Stimulated activated memory B cell treated with anti-CD40 and anti-IgM and Interleukin-4, amounts not matched to agents 10 μg/mL and 1 μg/mL and 100 μg/mL, for 72 hours (primary cell): ENCODE data around the gene MYO7B.
A peak's percentile ranks its signal among the peaks of the same experiment; 100 is the strongest.

Experiments used
- ATAC-seq: fragments of 150-1000 bp; cut with Tn5 transposase; 2 replicates; pipeline ENCODE4 v1.10.0; 2021
- H3K27ac Mint-ChIP-seq: one replicate; pipeline ENCODE4 v1.8.0; 2022; ENCODE audit warnings: mild to moderate bottlenecking, mixed read lengths
- H3K27me3 Mint-ChIP-seq: one replicate; pipeline ENCODE4 v1.8.0; 2022; ENCODE audit warnings: mixed read lengths
- H3K36me3 Mint-ChIP-seq: one replicate; pipeline ENCODE4 v1.8.0; 2022; ENCODE audit warnings: mixed read lengths
- H3K4me1 Mint-ChIP-seq: one replicate; pipeline ENCODE4 v1.8.0; 2022; ENCODE audit warnings: mixed read lengths
- H3K4me3 Mint-ChIP-seq: one replicate; pipeline ENCODE4 v1.8.0; 2022; ENCODE audit warnings: mild to moderate bottlenecking, moderate library complexity, mixed read lengths
- H3K9me3 Mint-ChIP-seq: one replicate; pipeline ENCODE4 v1.8.0; 2022; ENCODE audit warnings: mixed read lengths

Gene MYO7B

GRCh38 chr2:127593228-127594115 lies 58.0 kb downstream of the MYO7B start:
- Mint-ChIP-seq H3K27me3 (no peaks in the 10 kb centered on the region), H3K9me3 (peaks cover 5% of the 10 kb centered on the region), H3K36me3 (peaks cover 8% of the 10 kb centered on the region), H3K27ac (no peak overlapping the region), H3K4me1 (peaks cover 28% of the 10 kb centered on the region), H3K4me3 (no peak overlapping the region)
- ATAC-seq: peak; percentile 6

- H3K9me3 Mint-ChIP-seq: peaks cover 5% of the 10 kb centered on the region
- no peak for ATAC-seq
- H3K27ac Mint-ChIP-seq: no peak overlapping the region
- H3K36me3 Mint-ChIP-seq: peaks cover 8% of the 10 kb centered on the region
- H3K4me1 Mint-ChIP-seq: peaks cover 28% of the 10 kb centered on the region
- H3K27me3 Mint-ChIP-seq: no peaks in the 10 kb centered on the region
- H3K4me3 Mint-ChIP-seq: no peak overlapping the region
These were observed 58.7 kb downstream of the MYO7B start for GRCh38 chr2:127594116-127594591.

- peaks cover 8% of the 10 kb centered on the region for H3K36me3 Mint-ChIP-seq
- H3K4me1 Mint-ChIP-seq: peaks cover 21% of the 10 kb centered on the region
- peaks cover 5% of the 10 kb centered on the region for H3K9me3 Mint-ChIP-seq
- no peak overlapping the region for H3K27ac Mint-ChIP-seq
- no peak overlapping the region for H3K4me3 Mint-ChIP-seq
- H3K27me3 Mint-ChIP-seq: no peaks in the 10 kb centered on the region
- ATAC-seq: no peak
These were observed 61.0 kb downstream of the MYO7B start for GRCh38 chr2:127596311-127597045.

DNA sequence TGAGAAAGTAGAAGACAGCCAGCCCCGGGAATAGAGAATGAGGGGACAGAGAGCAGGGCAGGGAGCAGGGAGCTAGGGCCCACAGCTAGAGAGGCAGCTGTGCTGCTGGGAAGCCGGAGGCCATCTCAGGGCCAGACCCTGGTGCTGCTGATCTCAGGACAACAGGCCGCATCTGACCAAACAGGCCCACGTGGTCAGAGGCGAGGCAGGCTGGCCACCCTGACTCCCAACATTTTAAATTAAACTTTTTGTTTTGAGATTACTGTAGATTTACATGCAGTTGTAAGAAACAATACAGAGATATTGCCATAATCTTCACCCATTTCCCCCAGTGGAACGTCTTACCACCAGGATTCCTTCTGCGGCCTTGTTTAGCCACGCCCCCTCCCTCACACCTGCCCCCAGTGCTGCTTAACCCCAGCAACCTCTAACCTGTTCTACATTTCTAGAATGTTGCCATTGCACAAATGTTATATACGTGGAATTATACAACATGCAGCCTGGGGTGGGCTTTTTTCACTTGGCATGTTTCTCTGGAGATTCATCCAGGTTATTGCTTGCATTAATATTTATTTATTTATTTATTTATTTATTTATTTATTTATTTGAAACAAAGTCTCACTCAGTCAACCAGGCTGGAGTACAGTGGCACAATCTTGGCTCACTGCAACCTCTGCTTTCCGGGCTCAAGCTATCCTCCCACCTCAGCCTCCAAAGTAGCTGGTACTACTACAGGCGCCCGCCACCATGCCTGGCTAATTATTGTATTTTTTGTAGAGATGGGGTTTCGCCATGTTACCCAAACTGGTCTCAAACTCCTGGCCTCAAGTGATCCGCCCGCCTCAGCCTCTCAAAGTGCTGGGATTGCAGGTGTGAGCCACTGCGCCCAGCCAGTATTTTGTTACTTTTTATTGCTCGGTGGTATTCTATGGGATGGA lies 61.8 kb downstream of the MYO7B start:
- H3K4me1 Mint-ChIP-seq: peaks cover 18% of the 10 kb centered on the region
- H3K27ac Mint-ChIP-seq: no peak overlapping the region
- H3K36me3 Mint-ChIP-seq: peaks cover 8% of the 10 kb centered on the region
- peaks cover 5% of the 10 kb centered on the region for H3K9me3 Mint-ChIP-seq
- no peaks in the 10 kb centered on the region for H3K27me3 Mint-ChIP-seq
- no peak overlapping the region for H3K4me3 Mint-ChIP-seq
- no peak for ATAC-seq

GRCh38 chr2:127597984-127598380 lies 62.5 kb downstream of the MYO7B start:
- peaks cover 6% of the 10 kb centered on the region for H3K9me3 Mint-ChIP-seq
- H3K27ac Mint-ChIP-seq: no peak overlapping the region
- peaks cover 8% of the 10 kb centered on the region for H3K36me3 Mint-ChIP-seq
- H3K27me3 Mint-ChIP-seq: no peaks in the 10 kb centered on the region
- H3K4me1 Mint-ChIP-seq: peaks cover 18% of the 10 kb centered on the region
- no peak overlapping the region for H3K4me3 Mint-ChIP-seq
- no peak for ATAC-seq

- Mint-ChIP-seq H3K27ac (no peak overlapping the region), H3K4me1 (peaks cover 18% of the 10 kb centered on the region), H3K27me3 (no peaks in the 10 kb centered on the region), H3K4me3 (no peak overlapping the region), H3K9me3 (peaks cover 8% of the 10 kb centered on the region), H3K36me3 (peaks cover 8% of the 10 kb centered on the region)
- no peak for ATAC-seq
These were observed 63.2 kb downstream of the MYO7B start for GRCh38 chr2:127598711-127599110.

- Mint-ChIP-seq H3K9me3 (peaks cover 8% of the 10 kb centered on the region), H3K27me3 (no peaks in the 10 kb centered on the region), H3K4me1 (peaks cover 15% of the 10 kb centered on the region), H3K36me3 (peaks cover 8% of the 10 kb centered on the region), H3K27ac (no peak overlapping the region), H3K4me3 (no peak overlapping the region)
- ATAC-seq: no peak
These were observed 63.7 kb downstream of the MYO7B start for GRCh38 chr2:127599211-127599610.

DNA sequence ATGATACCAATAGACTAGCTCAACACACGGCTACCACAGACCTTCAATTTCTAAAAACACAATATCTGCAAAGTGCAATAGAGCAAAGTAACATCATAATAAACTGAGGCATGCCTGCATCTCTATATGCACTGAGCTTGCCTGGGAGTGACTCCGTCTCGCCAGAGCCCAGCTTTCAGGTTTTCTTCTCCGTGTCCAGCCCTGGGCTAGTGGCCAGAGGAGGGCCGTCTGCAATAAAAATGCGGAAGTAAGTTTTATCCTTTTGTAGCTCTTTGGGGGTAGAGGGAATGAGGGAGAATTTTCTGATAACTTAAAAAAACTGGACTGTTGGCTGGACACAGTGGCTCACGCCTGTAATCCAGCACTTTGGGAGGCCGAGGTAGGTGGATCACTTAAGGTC lies 69.5 kb downstream of the MYO7B start:
- no peaks in the 10 kb centered on the region for H3K27me3 Mint-ChIP-seq
- H3K9me3 Mint-ChIP-seq: peaks cover 3% of the 10 kb centered on the region
- H3K4me3 Mint-ChIP-seq: no peak overlapping the region
- no peaks in the 10 kb centered on the region for H3K36me3 Mint-ChIP-seq
- ATAC-seq: no peak
- H3K27ac Mint-ChIP-seq: no peak overlapping the region
- peaks cover 30% of the 10 kb centered on the region for H3K4me1 Mint-ChIP-seq

- H3K4me1 Mint-ChIP-seq: peaks cover 30% of the 10 kb centered on the region
- H3K27me3 Mint-ChIP-seq: no peaks in the 10 kb centered on the region
- H3K4me3 Mint-ChIP-seq: no peak overlapping the region
- ATAC-seq: peak; percentile 62
- no peak overlapping the region for H3K27ac Mint-ChIP-seq
- no peaks in the 10 kb centered on the region for H3K36me3 Mint-ChIP-seq
- H3K9me3 Mint-ChIP-seq: peaks cover 4% of the 10 kb centered on the region
These were observed 70.3 kb downstream of the MYO7B start for GRCh38 chr2:127605691-127606263.

DNA sequence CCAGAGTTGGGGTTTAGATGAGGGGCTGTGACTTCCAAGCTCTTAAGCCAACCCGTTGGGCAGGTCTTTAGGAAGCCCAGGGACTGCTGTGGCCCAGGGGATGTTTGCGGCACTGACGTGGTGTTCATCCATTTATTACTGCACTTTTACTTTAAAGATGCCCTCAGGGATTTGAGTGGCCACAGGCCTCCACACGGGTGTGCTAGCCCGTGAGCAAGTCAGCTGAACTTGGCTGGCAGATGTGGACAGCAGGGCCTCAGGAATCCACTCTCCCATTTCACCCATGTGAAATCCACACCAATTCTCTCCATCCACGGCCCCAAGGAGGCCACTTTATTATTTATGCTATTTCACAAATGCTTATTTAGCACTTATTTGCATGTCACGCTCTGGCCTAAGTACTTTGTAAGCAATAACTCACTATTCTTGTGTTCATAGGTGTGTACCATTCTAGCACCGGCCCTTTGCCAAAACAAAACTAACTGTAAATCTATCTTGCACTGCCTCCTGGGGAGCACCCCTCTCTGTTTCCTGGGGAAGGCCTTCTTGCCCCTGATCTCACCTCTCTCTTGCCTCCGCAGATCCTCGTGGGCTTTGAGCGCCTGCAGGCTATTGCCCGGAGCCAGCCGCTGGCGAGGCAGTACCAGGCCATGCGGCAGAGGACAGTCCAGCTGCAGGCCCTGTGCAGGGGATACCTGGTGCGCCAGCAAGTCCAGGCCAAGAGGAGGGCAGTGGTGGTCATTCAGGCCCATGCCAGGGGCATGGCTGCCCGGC lies 71.3 kb downstream of the MYO7B start:
- Mint-ChIP-seq H3K27ac (no peak overlapping the region), H3K9me3 (peaks cover 7% of the 10 kb centered on the region), H3K4me3 (no peak overlapping the region), H3K36me3 (no peaks in the 10 kb centered on the region), H3K4me1 (peaks cover 30% of the 10 kb centered on the region), H3K27me3 (no peaks in the 10 kb centered on the region)
- no peak for ATAC-seq

- H3K9me3 Mint-ChIP-seq: peaks cover 7% of the 10 kb centered on the region
- ATAC-seq: peak; percentile 20
- no peaks in the 10 kb centered on the region for H3K27me3 Mint-ChIP-seq
- no peaks in the 10 kb centered on the region for H3K36me3 Mint-ChIP-seq
- no peak overlapping the region for H3K27ac Mint-ChIP-seq
- no peak overlapping the region for H3K4me3 Mint-ChIP-seq
- H3K4me1 Mint-ChIP-seq: peaks cover 30% of the 10 kb centered on the region
These were observed 72.0 kb downstream of the MYO7B start for GRCh38 chr2:127607399-127607908.

GRCh38 chr2:127608061-127609030 lies 72.9 kb downstream of the MYO7B start:
- H3K4me1 Mint-ChIP-seq: peaks cover 30% of the 10 kb centered on the region

More at GRCh38 chr2:127608061-127609030, 72.9 kb downstream of the MYO7B start:
- no peak overlapping the region for H3K4me3 Mint-ChIP-seq
- H3K27me3 Mint-ChIP-seq: no peaks in the 10 kb centered on the region
- no peak overlapping the region for H3K27ac Mint-ChIP-seq
- peaks cover 8% of the 10 kb centered on the region for H3K9me3 Mint-ChIP-seq
- no peak for ATAC-seq
- peaks cover 5% of the 10 kb centered on the region for H3K36me3 Mint-ChIP-seq
